GM19240 (cell line): Measurements from ENCODE around the gene CASS4.
"Not testable (repeated sequence)": the region's sequence is repeated elsewhere in the genome, so short reads cannot be mapped to it uniquely, and the experiment has no call there.

Experiments used
- DNase-seq: peaks from one replicate; pipeline ENCODE4 v3.0.0; 2011; ENCODE audit warnings: low spot score; ENCODE audit not compliant: insufficient read length

CASS4 gene

GRCh38 chr20:56392132-56392880 is 19.8 kb upstream of the CASS4 start, which contains the start of the genes AURKA and CSTF1:
Gene AURKA, minus strand, starts transcription at chr20:56392215. Its CDS starts 4,018 bp downstream, at chr20:56388197.
Gene CSTF1, plus strand, starts transcription at chr20:56392645. Its CDS starts 2,908 bp downstream, at chr20:56395553.
- peak; percentile 95 for DNase-seq

DNA sequence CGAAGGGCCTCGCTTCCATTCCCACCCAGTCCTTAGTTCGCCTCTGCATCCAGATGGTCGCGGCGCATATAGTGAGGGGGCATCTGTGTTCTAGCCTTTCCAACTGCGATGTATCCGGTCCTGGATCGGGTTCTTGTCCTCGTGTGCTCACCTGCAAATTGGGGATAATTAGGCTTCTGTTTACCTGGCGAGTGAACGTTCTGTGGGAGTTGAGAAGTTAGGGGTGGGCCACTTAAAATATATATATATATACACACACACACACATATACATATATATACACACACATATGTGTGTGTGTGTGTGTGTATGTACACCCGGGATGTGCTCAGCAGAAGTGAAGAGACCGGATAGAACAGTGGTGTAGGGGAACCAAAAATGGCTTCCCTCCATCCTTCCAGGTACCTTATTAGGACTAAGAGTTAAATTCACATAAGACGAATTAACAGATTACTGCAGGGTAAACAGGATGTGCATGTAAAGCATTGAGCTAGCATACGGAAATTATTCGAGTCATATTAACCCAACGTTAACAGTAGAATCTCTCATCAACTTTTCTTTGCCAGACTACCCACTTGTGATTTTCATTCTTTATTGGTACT is 19.1 kb upstream of the CASS4 start:
- no peak for DNase-seq

GRCh38 chr20:56393653-56394052 is 18.4 kb upstream of the CASS4 start:
- DNase-seq = no peak

DNA sequence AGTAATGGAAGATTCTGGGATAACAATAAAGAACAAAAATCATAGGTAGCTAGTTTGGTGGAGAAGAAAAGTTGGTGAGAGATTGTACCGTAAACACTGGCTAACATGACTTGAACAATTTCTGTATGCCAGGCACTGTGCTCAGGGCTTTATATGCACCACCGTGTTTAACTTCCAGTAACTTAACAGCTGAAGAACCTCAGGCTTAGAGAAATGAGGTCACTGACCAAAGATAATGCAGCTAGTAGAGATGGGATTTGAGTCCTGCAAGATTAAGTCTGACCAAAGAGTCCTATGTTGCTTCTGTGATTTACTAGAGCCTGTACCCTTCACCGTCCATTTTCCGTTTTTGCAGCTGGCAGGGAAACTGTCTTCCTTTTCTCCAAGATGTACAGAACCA is 16.9 kb upstream of the CASS4 start:
- DNase-seq = no peak

DNA sequence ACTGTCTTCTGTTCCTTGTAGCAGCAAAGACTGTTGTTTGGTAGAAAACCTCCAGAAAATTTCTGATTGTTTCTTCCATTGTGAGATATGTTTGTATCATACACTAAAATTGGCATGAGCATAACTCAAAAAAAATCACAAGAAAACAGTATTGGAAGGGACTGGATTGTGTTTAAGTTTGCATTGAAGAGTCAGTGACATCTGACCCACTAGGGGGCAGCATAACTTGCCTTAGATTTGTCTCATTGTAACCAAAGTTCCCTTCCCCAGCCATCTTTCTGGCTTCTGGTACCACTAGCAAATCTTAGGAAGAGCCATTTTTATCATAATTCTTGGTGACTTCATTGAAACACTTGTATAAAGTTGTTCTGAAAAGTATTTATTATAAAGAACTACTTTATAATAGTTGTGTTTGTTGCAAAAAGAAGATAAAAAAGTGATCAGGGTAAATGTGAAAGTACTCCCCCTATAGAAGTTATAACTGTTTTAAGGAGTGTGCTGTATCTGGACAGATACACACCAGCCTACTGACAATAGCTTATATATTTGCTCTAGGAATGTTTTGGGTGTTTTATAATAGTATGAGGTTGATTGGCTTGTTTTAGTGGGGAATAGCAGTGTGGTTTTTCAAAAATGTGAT is 11.9 kb upstream of the CASS4 start:
- DNase-seq = no peak

DNA sequence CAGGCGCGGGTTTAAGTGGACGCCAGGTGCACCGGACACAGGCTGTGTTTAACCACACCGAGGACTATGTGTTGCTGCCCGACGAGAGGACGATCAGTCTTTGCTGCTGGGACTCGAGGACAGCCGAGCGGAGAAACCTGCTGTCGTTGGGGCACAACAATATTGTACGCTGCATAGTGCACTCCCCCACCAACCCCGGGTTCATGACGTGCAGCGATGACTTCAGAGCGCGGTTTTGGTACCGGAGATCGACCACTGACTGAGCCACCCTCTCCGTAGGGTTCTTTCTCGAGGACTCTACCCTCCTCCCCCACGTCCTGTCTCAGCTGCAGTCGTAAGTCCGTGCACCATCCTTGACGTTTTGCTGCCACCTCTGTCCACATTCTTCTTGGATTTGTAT is 8.6 kb upstream of the CASS4 start:
- DNase-seq = no peak

GRCh38 chr20:56405356-56405755 is 6.7 kb upstream of the CASS4 start:
- not testable (repeated sequence) for DNase-seq

DNA sequence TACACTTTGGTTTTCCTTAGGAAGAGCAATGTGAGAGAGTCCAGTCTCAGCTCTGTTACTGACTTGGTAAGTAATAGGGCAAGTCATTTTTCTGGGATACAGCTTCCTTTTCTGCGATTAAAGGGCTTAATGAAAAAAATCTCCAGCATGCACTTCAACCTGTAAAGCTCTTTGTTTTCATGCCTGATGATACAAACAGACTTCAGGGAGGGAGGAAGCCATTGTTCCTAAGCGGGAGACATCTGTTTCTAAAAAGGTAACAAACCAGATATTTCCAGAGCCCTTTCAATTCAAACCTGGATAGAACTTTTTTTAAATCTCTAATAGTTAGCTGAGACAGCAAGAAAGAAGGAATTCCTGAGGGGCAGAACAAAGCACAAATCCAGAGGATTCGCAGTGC is 5.2 kb upstream of the CASS4 start:
- no peak for DNase-seq

DNA sequence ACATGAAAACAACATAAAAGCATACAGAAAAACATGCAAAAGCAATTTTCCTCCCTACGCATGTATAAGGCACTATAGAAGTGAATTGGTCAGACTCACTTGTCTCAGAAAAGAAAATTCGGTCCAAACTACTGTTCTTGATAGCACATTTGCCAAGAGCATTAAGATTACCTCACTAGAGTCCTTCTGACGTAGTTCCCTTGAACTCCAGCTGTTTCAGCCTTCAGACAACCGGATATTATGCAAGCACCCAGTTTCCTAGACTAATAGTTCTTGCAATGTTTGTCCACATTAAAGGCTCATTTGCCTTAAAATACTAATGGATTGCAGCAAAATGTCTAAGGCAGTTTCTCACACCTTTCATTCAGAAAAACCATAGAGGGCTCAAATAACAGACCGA is 2.5 kb upstream of the CASS4 start:
- DNase-seq = no peak

GRCh38 chr20:56409956-56410355 is 2.1 kb upstream of the CASS4 start:
- DNase-seq = no peak

- DNase-seq = not testable (repeated sequence)
Measured at GRCh38 chr20:56411287-56411686, 773 bp upstream of the CASS4 start.

- DNase-seq = no peak
Measured at GRCh38 chr20:56412473-56412790, 372 bp downstream of the CASS4 start.

DNA sequence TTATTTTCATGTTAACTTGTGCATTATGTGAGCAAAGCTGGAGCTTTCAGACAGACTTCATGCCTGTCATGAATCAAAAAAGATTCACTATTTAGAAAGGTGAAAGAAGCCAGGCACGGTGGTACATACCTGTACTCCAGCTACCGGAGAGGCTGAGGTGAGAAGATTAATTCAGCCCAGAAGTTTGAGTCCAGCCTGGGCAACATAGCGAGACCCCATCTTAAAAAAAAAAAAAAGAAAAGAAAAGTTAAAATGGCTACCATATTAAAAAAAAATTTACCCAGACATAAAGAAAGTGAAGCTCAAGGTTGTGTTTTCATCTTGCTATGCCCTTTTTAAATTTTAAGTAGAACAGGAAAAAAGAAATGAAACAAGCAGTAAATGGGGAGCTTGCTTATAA is 889 bp downstream of the CASS4 start:
- no peak for DNase-seq

DNA sequence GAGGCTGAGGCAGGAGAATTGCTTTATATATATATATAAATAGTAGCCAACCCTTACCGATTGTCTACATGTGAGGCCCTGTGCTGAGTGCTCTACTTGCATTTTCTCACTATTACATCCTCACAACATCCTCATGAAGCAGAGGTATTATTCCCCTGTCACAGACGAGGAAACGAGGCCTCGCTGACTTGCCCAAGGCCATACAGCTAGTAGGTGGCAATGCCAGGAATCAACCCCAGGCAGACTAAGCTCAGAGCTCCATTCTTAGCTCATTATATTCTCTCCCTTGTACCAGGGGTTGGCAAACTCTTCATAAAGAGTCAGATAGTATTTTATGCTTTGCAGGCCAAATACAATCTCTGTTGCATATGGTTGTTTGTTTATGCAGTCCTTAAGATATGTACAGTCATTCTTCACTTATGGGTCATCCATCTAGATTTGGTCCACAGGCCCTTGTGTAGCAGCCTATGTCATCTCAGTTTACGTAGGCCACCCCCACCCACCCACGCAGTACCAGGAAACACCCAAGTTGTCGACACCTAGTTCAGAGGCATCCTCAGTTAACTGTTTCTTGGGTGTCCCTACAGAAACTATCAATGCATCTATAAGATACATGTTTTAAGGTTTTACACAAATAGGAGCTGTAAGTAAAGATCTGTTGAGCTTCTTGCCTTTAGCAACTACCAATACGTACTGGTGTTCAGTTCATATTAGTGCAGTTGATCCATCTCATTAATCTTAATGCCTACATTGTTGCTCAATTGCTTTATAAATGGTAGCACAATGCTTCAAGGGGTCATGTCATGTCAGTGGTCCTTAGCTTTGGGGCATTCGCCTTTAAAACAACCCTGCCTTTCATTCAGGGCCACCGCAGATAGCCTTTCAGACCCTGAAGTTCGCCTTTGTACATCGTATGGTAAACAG is 3.0 kb downstream of the CASS4 start:
- DNase-seq = no peak

DNA sequence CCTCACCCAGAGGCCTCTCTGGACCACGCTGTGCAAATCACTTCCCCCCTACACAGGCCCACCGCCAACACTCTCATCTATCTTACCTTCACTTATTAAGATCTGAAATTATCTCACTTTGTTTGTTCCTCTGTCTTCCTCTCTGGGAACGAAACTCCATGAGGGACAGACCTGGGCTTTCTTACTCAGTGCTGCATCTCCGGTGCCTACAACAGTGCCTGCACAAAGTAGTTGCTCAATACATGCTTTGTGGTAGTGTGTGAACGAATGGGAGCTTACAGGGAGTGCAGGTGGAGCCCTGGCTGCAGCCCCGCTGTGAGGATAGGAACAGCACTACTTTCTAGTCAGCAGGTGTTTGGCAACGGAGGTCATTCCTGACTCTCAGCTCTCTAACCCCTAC is 5.3 kb downstream of the CASS4 start:
- no peak for DNase-seq

DNA sequence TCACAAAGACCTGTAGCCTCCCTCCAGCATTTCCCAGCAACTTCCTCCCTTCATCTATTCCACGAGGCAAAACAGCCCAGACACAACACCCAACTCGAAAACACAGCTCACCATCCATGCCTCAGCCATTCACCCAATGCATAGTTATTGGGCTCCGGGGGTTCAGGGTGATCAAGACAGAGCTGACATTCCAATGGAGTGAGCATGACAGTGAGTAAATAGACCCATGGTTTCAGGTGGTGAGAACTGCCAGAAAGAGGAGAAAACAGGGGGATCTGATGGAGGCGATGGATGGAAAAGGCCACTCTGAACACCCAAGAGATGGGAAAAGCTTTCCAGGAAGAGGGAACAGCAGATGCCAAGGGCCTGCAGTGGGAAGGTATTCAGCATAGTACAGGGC is 5.9 kb downstream of the CASS4 start:
- DNase-seq = no peak

GRCh38 chr20:56418385-56418861 is 6.4 kb downstream of the CASS4 start:
- DNase-seq = no peak

DNA sequence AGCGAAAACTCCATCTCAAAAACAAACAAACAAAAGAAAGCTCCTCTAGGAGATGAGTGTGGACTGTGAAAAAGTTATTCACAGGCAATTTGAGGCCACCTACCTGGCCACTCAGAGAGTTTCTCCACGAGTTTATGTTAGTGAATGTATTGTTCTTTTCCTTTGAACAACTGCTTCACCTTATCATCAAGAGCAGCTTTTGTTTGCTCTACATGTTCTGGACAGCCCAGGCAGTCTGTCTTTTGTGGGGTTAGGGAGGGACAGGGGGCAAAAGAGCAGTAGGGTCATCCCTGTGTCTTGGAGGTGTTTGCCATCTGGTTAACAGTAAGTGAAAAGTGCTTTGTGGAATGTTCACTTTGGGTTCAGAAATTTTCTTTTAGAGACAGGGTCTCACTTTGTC is 8.0 kb downstream of the CASS4 start:
- DNase-seq = no peak

GRCh38 chr20:56420940-56421688 is 9.1 kb downstream of the CASS4 start:
- no peak for DNase-seq

DNA sequence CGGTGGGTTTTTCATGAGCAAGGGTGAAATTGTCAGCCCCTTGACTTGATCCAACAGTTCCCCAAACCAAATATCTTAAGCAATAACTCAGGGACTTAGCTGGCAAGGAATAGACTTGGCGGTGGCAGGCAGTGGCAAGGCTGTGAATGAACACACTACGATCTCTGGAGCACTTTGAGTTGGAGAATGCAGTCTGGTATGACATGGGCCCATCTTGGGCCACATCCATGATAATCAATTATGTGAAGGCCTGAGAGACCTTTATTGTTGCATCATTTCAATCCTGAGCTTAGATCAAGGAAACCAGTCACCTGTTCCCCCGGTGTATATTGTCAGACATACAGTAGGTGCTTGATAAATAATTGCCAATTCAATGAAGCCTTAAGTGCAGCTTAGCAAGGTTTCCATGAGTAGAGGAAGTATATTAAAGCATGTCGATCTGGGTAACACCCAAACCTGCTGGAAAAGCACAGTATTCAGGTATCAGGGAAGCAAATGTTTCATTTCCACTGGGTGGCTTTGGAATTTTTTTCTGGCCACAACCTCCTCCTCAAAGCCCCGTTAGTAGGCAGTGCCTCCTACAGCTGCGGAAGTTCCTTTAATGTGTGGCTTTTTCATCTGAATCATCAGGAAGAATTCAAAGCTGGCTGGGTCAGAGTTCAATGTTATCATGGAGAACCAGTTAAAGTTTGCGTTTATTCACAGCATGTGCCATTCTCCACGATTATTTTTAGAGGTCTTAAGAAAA is 10.2 kb downstream of the CASS4 start:
- no peak for DNase-seq
